DMS53 (cell line): ENCODE data around the gene BLOC1S6.

Source experiments
- DNase-seq: peaks from one replicate; lab custom pipeline; 2025; lab: John Stamatoyannopoulos, UW

Gene BLOC1S6, protein sequence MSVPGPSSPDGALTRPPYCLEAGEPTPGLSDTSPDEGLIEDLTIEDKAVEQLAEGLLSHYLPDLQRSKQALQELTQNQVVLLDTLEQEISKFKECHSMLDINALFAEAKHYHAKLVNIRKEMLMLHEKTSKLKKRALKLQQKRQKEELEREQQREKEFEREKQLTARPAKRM

DNA sequence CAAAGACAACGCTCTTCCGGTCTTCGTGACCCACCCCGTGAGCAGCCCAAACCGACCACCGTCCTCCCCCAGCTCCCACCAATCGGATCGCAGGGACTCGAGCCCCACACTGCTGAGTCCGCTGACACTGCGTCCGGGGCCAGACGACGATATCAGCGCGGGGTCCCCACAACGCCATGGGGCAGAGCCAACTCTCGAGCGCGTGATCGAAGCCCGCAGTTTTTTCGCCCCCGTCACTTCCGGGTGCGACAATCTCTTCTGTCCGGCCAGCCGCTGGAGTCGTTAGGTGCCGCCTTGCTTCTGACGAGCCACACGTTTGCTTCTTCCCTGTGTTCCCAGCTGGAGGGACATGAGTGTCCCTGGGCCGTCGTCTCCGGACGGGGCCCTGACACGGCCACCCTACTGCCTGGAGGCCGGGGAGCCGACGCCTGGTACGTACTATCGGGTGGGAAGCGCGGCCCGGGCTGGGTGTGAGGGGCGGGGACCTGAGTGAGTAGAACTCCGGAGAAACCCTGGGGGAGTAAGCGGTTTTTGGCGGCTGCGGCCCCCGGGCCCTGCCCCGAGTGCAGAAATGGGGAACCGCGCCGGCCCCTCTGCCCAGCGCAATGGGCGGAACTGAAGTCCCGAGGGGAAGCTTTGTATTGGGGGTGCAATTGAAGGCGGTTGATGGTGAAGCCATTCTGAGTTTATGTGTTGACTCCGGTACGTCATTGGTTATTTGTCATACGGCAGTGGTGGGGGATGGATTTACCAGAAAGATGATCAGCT is at the start of gene BLOC1S6:
Gene BLOC1S6, plus strand, starts transcription at position 285 of the 768 bp plus-strand sequence. Its CDS starts 65 bp downstream, at position 350.
- DNase-seq = peak; percentile 92

DNA sequence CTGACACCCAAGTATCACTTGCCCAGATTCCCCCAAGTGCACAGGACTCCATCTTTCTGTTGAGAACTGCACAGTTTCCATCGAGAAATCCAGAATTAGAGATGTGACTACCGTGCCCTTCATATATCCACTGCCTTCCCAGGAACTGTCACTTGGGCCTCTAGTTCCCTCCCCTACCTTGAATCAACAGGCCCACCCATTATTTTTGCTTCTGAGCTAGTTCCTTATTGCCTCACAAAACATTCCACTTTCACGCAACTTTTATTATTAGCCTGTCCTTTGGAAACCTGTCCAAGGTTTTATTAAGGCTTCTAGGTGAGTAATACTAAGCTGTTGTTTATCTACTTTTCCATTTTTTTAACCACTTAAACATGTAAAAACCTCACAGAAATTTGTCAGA is 47.5 kb upstream of the BLOC1S6 start:
- no peak for DNase-seq

DNA sequence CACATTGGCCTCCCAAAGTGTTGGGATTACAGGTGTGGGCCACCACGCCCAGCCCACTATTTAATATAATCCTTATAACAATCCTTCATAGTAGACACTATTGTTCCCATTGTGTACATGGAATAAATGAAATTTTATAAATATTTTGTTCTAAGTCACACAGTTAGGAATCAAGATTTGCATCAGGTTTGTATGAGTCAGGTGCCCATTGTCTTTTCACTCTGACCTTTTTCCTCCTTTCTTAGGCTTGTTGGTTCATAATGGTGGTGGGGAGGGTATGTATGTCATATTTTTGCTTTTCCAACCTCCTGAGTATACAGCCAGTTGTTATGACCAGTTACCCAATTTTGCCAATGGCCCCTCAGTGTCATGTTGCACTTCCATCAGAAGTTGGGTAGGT is 46.6 kb upstream of the BLOC1S6 start:
- DNase-seq = no peak

DNA sequence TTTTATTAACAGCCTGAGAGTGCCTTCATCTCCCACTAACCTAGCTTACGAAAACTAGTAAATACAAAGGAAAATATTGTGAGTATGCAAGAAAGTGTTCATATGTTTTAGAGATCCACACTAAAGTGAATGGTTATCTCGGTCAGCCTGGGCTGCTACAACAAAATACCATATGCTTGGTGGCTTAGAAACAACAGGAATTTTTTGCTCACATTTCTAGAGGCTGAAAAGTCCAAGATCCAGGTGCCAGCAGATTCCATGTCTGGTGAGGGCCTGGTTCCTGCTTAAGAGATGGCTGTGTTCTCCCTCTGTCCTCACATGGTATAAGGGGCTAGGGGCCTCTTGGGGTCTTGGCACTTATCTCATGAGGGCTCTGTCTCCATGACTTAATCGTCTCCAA is 44.1 kb upstream of the BLOC1S6 start:
- DNase-seq = no peak

DNA sequence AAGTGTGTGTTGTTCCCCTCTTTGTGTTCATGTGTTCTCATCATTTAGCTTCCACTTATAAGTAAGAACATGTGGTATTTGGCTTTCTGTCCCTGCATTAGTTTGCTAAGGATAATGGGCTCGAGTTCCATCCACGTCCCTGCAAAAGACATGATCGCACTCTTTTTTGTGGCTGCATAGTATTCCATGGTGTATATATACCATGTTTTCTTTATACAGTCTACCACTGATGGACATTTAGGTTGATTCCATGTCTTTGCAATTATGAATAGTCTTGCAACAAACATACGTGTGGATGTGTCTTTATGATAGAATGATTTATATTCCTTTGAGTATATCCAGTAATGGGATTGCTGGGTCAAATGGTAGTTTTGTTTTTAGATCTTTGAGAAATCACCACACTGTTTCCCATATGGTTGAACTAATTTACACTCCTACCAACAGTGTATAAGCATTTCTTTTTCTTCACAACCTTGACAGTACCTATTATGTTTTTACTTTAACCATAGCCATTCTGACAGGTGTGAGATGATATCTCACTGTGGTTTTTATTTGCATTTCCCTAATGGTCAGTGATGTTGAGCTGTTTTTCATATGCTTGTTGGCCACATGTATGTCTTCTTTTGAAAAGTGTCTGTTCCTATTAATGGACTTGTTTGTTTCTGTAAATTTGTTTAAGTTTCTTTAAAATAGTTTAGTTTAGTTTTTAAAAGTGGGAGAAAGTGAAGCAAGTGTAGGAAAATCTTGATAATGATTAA is 42.7 kb upstream of the BLOC1S6 start:
- DNase-seq = no peak

DNA sequence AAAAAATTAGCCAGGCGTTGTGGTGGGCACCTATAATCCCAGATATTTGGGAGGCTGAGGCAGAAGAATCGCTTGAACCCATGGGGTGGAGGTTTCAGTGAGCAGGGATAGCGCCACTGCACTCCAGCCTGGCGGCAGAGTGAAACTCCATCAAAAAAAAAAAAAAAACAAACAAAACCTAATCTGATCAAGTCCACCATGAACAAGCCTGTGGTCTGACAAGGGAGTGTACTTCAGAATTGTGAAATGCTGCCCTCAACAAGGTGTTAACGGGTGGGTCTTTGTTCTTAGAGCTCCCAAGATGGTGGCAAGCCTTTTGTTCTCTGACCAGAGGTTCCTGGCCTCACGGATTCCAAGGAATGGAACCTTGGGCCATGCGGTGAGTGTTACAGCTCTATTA is 40.4 kb upstream of the BLOC1S6 start:
- DNase-seq = no peak

DNA sequence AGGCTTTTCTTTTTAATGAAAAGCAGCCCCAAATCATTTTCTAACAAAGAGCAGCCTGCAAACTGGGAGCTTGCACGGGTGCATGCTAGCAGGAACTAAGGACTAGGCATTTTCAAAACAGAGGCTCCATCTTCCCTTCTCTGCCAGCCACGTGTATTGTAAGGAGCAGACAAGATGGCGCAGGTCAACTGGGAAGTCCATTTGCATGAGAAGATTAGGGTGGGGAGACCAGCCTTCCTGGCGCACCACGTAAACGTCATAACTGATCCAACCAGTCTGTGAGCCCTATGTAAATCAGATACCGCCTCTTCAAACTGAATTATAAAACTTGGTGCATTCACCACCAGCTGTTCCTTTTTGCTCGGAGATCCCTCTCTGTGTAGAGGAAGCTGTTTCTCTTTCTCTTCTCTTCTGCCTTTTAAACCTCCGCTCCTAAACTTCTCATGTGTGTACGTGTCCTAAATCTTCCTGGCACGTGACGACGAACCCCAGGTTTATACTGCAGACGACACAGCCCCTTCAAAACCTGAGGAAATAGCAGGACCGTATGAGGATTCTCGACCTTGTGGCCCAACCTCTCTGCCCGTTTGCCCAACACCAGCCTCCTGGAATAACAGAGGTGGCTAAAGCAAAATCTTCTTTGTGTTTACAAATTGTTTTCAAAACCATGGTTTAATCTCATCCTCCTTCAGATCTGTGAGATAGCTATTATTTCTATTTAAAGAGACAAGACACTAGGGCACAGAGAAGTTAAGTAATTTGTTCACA is 38.2 kb upstream of the BLOC1S6 start:
- DNase-seq = peak; percentile 82

DNA sequence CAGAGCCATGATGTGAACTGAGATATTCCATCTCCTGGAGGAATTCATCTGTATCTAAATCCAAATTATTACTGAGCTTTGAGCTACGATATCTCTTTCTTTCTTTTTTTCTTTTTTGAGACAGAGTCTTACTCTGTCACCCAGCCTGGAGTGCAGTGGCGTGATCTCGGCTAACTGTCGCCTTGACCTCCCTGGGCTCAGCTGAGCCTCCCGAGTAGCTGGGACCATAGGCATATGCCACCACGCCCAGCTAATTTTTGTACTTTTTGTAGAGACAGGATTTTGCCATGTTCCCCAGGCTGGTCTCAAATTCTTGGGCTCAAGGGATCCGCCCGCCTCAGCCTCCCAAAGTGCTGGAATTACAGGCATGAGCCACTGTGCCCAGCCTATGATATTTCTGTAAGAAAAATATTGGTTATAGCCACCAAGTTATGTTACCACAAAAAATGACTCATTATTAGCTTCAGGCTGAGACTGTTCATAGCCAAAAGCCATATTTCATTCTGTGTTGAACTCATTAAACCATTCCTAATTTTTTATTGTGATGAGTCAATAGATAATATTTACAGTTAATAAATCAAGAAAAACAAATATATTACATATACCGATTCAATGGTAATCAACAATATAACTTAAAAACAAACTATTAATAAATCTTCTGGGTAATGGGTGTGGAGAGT is 37.5 kb upstream of the BLOC1S6 start:
- no peak for DNase-seq

DNA sequence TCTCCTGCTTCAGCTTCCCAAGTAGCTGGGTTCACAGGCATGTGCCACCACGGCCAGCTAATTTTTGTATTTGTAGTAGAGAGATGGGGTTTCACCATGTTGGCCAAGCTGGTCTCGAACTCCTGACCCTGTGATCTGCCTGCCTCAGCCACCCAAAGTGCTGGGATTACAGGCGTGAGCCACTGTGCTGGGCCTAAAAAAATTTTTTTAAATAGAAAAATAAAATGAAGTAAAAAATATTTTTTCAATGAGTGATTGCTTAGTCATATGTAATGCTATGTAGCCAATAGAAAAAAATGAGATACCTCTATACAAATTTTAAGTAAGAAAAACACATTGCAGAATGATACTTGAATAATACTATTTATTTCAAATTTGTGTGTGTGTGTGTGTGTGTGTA is 36.7 kb upstream of the BLOC1S6 start:
- no peak for DNase-seq

DNA sequence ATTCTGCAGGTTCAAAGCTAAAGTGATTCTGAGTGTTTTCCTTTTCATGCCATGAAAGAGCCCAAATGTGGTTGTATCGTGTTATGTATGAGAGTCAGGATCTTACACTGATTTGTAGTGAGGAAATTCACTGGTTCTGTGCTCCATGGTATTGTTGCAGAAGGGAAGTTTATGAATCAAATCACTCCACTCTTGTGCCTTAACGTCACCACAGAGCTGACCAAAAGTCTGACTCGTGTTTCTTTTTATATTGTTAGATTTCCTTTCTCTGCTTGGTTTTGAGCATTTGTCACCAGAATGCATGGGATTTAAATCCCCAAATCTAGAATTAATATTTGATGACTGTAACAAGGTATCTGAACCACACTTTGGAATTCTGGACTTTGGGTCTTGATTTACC is 35.5 kb upstream of the BLOC1S6 start:
- no peak for DNase-seq

DNA sequence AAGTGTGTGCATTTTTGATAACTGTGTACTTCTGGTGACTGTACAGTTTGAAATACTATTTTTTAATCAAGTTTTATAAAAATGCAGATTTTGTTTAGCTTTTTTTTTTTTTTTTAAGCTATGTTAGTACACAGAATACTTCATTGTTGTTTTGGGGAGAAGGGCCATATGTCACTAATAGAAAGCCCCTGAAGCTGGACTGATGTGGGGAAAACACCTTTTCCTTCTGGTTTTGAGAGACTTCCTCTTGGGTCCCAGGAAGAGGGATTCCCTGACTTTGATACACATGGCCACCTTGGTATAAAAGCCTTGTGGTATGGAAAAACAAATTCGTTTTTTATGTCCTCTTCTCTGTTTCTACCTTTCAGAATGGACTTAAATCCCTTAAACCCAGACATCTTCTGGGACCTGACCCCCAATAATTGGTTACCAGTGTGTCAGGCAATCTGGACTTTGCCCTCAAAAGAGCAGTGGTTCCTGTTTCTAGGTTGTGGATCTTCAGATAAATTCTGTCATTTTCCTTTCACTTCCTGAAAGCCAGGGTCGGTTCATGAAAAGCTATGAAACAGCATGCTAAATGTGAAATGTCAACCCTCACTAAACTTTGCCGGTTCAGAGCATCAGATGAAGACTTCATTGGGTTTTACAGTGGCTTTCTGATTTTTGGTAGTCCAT is 31.1 kb upstream of the BLOC1S6 start:
- no peak for DNase-seq

DNA sequence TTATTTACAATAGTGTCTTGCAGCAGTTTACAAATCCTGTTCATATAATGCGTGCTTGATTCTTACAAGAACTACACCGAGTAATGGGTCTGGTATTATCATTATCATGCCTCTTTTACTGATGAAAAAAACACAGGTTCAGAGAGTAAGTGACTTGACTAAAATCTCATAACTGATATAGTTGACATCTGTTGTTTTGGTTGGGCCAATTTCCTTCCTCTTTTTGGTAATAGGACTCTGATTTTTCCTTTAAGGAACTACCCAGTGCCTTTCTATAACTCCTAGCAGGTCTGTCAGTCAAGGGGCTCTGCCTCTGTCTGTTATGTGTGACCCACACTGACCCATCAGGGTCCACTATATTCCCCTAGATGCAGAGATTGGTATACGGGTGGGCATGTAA is 14.6 kb upstream of the BLOC1S6 start:
- no peak for DNase-seq

DNA sequence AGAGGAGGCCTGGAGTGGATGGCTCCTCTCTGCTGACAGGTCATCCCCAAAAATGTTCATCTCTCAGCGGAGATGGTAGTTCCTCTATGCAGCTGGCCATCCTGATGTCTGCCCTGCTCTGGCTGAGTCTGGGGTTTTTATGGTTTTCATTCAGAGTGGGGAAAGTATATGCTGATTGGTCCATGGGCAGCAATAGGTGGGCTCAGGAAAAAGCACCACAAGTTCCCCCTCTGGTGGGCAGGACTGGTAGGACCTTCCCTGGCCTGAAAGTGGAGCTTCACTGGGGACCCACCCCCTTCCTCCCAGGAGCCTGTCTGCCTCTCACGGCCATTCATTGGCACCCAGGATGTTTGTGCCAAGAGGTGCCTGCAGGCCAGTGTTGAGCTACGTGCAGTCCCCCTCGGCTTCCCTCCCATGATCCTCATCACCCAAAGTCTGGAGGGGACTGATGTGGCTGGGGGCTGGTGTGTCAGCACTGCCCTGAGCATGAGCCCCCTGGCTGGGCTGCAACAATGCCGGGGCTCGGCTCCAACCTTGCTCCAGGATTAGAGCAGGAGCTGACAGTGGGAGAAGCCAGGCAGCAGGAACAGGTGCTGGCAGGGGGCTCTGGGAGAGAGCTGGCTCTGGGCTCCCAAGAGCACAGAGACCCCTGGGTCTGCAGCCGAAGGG is 13.1 kb upstream of the BLOC1S6 start:
- DNase-seq = peak; percentile 6

DNA sequence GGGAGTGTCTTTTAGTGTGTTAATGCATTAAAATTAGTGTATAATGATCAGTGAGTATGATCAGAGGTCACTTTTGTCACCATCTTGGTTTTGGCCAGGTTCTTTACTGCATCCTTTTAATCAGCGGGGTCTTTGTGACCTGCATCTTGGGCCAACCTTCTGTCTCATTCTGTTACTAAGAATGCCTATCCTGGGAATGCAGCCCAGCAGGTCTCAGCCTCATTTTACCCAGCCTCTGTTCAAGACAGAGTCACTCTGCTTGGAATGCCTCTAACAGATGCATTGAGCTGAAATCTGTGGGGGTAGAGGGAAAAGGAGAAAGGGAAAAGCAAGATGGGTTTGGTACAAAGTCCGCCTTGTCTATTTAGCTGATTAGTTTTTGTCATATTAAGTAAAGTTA is 5.3 kb upstream of the BLOC1S6 start:
- DNase-seq = no peak

DNA sequence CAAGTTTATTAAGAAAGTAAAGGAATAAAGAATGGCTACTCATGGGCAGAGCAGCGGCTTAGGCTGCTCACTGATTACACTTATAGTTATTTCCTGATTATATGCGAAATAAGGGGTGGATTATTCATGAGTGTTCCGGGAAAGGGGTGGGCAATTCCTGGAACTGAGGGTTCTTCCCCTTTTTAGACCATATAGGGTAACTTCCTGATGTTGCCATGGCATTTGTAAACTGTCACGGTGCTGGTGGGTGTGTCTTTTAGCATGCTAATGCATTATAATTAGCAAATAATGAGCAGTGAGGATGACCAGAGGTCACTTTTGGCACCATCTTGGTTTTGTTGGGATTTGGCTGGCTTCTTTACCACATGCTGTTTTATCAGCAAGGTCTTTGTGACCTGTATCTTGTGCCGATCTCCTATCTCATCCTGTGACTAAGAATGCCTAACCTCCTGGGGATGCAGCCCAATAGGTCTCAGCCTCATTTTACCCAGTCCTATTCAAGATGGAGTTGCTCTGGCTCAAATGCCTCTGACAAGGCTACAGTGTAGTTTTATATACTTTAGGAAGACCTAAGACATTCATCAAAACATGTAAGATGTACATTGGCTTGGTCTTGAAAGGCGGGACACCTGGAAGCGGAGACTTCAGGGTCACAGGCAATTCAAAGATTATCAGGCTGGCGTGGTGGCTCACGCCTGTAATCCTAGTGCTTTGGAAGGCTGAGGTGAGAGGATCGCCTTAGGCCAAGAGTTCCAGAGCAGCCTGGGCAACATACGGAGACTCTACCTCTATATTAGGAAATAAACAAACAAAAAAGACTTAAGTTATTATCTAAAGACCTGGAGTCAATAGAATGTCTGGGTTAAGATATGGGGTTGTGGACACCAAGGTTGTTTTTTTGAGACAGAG is 3.2 kb upstream of the BLOC1S6 start:
- no peak for DNase-seq

DNA sequence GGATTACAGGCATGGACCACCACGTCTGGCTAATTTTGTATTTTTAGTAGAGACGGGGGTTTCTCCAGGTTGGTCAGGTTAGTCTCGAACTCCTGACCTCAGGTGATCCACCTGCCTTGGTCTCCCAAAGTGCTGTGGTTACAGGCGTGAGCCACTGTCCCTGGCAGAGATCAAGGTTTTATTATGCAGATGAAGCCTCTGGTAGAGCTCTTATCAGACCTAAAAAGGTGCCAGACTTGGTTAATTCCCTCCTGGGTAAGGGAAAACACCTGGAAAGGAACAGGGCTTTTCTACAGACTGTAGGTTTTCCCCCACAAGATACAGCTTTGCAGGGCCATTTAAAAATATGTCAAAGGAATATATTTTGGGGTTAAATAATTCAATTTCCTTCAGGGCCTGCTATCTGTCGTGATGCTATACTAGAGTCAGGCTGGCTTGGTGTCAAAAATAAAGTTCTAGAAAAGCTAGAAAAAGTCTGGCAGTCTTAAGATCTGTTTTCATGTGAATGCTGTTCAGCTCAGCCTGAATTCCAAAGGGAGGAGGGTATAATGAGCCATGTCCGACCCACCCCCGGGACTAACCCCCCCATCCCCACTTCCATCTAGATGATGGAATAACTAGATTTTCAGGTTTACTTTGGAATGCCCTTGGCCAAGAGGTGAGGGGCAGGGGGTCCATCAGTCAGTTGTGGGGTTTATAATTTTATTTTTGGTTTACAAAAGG is 1.9 kb upstream of the BLOC1S6 start:
- DNase-seq = no peak

DNA sequence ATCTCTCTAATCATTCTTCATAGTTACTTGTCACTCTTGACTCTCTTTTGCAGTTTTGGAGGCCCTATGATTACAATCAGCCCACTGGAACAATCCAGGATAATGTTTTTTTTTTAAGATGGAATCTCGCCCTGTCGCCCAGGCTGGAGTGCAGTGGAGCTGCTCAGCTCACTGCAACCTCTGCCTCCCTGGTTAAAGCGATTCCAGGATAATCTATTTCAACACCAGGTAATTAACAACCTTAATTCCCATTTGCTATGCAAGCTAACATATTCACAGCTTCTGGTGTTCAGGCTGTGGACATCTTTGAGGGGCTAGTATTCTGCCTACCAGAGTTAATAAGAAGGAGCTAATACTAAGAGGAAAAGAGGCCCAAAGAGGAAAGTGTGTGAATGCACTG is 1.1 kb upstream of the BLOC1S6 start:
- no peak for DNase-seq

DNA sequence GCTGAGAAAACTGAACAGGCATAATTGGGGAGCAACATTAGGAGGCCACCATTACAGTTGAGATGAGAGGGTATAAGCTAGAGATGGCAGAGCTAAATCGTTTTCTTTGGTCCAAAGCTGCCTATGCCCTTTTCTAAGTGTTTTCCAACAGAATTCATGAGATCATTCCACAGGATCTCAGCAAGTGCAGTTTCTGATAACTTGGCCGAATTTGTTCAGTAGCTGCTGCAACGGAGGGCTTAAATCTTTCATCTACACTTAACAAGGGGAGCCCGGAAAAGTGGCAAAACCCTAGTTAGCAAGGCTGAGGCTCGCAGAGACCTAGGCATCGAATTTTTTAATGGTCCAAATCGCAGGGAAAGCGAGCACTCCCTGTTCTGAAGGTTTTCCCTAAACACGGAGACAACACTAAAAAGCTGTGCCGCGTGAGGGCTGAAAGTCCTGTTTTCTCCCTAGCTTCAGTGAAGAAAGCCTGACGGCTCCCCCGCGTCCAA is 531 bp upstream of the BLOC1S6 start:
- DNase-seq = no peak

DNA sequence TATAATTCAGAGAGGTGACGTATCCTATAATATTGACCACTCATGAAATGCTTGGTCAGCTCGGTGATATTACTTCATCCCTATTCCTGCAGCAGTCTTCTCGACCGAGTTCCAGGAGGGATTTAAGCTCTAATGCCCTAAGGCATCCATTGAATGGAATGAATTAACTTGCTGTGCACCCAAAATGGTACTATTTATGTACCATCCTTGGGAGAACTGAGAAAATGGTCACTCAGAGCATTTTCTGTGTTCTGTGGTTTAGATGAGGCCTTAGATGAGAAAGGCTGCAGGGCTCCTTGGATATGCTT is 638 bp downstream of the BLOC1S6 start:
- DNase-seq = no peak
